HCT116 (cell line): ENCODE measurements around the gene SUGCT.
"Not testable (repeated sequence)": the region's sequence is repeated elsewhere in the genome, so short reads cannot be mapped to it uniquely, and the experiment has no call there.

Source experiments
- CEBPB ChIP-seq: IDR thresholded peaks from 2 replicates; pipeline ENCODE4 v1.6.1; 2012; ENCODE audit warnings: low read depth
- ELF1 ChIP-seq: IDR thresholded peaks from 2 replicates; pipeline ENCODE4 v1.6.1; 2012; ENCODE audit warnings: low read depth, borderline replicate concordance
- EZH2 ChIP-seq: fragments of 200-600 bp; sonication (generic); IDR thresholded peaks from 2 replicates; pipeline ENCODE4 v1.6.1; 2017; ENCODE audit warnings: antibody characterized with exemption, mixed run types
- POLR2A ChIP-seq: IDR thresholded peaks from 2 replicates; pipeline ENCODE4 v1.7.0; 2011; ENCODE audit warnings: borderline replicate concordance; ENCODE audit not compliant: insufficient read depth, insufficient read length; ENCODE audit errors: extremely low read depth
- POLR2AphosphoS5 ChIP-seq: IDR thresholded peaks from 2 replicates; pipeline ENCODE4 v1.6.1; 2011; ENCODE audit warnings: mild to moderate bottlenecking, low read depth, low read length, moderate library complexity
- SP1 ChIP-seq: IDR thresholded peaks from 2 replicates; pipeline ENCODE4 v1.6.1; 2012; ENCODE audit warnings: low read depth
- TF ChIP-seq, protein P1 (sequence below), 3 experiments: fragments of 200-600 bp in 1 of 3; sonication (generic) in 1 of 3; IDR thresholded peaks in 2 of 3; conservative IDR thresholded peaks in 1 of 3; 2 replicates each; pipeline ENCODE4 v1.5.1; 2012 to 2017; ENCODE audit warnings: low read depth in 2 of 3, low read length in 2 of 3, antibody characterized with exemption in 1 of 3, borderline replicate concordance in 1 of 3, control low read depth in 1 of 3, mild to moderate bottlenecking in 1 of 3, mixed read lengths in 1 of 3, mixed run types in 1 of 3, moderate library complexity in 1 of 3; ENCODE audit not compliant: insufficient read depth in 1 of 3
- TF ChIP-seq, protein P2 (sequence below): IDR thresholded peaks from 2 replicates; pipeline ENCODE4 v1.6.1; 2011; ENCODE audit warnings: mild to moderate bottlenecking, low read length, moderate library complexity; ENCODE audit not compliant: insufficient replicate concordance; ENCODE audit errors: extremely low read depth
- TF ChIP-seq, protein P3 (sequence below): IDR thresholded peaks from 2 replicates; pipeline ENCODE4 v1.6.1; 2012

DNA sequence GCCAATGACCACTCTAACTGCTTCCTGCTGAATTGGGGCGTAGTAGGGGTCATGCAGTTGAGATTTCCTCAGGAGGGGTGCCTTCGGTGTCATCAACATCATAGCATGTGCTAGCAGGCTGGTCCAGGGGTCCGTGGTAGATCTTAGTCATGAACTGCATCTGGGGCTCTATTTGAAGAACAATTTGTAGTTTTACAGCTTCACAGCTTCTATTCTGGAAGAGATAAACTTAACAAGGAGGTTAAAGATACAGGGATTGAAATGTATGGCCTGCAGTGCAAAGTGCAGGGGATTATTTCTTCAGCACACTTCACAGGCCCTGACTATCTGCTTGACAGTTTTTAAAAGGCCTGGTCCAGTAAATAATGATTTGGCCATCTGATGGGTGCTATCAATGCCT lies 33.5 kb downstream of the SUGCT start:
- TF ChIP-seq, protein P1, sequence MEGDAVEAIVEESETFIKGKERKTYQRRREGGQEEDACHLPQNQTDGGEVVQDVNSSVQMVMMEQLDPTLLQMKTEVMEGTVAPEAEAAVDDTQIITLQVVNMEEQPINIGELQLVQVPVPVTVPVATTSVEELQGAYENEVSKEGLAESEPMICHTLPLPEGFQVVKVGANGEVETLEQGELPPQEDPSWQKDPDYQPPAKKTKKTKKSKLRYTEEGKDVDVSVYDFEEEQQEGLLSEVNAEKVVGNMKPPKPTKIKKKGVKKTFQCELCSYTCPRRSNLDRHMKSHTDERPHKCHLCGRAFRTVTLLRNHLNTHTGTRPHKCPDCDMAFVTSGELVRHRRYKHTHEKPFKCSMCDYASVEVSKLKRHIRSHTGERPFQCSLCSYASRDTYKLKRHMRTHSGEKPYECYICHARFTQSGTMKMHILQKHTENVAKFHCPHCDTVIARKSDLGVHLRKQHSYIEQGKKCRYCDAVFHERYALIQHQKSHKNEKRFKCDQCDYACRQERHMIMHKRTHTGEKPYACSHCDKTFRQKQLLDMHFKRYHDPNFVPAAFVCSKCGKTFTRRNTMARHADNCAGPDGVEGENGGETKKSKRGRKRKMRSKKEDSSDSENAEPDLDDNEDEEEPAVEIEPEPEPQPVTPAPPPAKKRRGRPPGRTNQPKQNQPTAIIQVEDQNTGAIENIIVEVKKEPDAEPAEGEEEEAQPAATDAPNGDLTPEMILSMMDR (IDR thresholded peaks at IDR 0.05 in 2 of 3, conservative IDR thresholded peaks at IDR 0.05 in 1 of 3; ENCODE audit: borderline replicate concordance in 1 of 3, insufficient read depth in 1 of 3, low read depth in 2 of 3, low read length in 2 of 3), result not testable (repeated sequence)
- not testable (repeated sequence) for TF ChIP-seq POLR2AphosphoS5, POLR2A, EZH2, CEBPB, SP1, ELF1
- TF ChIP-seq, protein P2, sequence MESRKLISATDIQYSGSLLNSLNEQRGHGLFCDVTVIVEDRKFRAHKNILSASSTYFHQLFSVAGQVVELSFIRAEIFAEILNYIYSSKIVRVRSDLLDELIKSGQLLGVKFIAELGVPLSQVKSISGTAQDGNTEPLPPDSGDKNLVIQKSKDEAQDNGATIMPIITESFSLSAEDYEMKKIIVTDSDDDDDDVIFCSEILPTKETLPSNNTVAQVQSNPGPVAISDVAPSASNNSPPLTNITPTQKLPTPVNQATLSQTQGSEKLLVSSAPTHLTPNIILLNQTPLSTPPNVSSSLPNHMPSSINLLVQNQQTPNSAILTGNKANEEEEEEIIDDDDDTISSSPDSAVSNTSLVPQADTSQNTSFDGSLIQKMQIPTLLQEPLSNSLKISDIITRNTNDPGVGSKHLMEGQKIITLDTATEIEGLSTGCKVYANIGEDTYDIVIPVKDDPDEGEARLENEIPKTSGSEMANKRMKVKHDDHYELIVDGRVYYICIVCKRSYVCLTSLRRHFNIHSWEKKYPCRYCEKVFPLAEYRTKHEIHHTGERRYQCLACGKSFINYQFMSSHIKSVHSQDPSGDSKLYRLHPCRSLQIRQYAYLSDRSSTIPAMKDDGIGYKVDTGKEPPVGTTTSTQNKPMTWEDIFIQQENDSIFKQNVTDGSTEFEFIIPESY, result not testable (repeated sequence)
- TF ChIP-seq, protein P3, sequence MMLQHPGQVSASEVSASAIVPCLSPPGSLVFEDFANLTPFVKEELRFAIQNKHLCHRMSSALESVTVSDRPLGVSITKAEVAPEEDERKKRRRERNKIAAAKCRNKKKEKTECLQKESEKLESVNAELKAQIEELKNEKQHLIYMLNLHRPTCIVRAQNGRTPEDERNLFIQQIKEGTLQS, result not testable (repeated sequence)
